Measurements from ENCODE around the gene PHC2.
A peak's percentile ranks its signal among the peaks of the same experiment; 100 is the strongest.
"Not testable (repeated sequence)": the region's sequence is repeated elsewhere in the genome, so short reads cannot be mapped to it uniquely, and the experiment has no call there.

Gene PHC2

DNA sequence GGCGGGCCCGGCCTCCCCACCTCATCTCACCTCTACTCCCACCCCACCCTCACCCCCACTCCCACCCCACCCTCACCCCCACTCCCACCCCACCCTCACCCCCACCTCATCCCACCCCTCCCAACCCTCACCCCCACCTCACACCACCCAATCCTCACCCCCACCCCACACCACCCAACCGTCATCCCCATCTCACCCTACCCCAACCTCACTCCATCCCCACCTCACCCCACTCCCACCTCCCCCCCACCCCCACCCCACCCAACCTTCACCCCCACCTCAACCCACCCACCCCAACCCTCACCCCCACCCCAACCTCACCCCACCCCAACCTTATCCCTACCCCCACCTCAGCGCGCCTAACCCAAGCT, 123.4 kb downstream of the PHC2 start:
- DNase-seq, result no peak

GRCh38 chr1:33306653-33307493, 124.0 kb downstream of the PHC2 start:
- DNase-seq, result no peak

DNA sequence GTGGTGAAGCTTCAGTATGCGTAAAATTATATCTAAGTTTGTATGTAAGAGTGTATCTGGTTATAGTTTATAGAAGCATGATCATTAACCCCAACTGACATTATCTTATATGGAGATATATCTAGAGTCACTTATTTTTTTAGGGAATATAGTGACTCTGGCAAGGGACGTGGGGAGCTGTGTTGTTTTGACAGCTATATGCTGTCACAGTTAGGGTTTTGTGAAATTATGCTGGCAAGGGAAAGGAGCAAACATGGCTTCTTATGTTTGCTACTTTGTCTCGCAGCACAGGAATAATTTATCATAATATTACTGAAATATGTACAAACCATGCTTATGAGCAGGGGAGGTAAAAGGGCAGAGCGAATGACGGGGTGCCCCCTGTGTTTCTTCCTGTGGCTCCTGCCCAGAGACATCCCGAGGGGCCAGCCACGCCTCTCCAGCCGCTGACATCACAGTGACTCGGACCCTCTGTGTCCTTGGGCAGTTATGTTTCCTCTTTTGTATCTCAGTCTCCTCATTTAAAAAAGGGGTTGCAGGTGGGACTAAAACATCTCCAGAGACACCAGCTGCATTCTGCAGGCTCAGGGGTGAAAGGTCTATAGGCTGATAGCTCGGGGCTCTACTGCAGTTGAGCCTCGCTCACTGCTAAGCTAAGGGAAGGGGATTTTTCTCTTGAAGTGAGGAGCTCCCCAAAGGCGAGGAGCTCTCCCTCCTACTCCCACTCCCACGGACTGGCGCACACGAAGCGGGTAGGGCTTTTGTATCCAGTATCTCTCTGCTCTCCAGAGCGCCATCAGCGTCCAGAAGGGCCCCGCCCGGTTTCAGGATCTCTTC, 124.9 kb downstream of the PHC2 start:
- DNase-seq, result no peak

DNA sequence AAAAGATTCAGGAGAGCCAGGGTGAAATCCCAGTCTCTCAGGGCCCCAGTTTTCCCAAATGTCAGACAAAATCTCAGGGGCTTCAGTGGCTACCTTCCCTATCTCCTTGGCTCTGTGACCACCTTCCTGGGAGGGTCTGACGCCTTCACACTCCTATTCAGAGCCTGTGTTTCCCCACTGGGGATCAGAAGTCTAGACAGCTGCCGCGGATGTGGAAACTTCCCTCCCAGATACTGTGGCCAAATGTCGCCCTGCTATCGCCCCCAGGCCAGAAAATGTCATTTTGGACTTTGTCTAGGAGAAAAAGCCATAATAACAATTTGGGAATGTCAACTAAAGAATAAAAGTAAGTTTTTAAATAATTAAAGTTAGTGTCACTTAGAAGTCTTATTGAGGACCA, 125.9 kb downstream of the PHC2 start:
- no peak for DNase-seq

GRCh38 chr1:33302325-33302724, 128.6 kb downstream of the PHC2 start:
- DNase-seq, result no peak

- no peak for DNase-seq
These were observed 129.5 kb downstream of the PHC2 start for GRCh38 chr1:33301273-33301984.

- DNase-seq, result peak; percentile 80
These were observed 130.2 kb downstream of the PHC2 start for GRCh38 chr1:33300673-33301072.

DNA sequence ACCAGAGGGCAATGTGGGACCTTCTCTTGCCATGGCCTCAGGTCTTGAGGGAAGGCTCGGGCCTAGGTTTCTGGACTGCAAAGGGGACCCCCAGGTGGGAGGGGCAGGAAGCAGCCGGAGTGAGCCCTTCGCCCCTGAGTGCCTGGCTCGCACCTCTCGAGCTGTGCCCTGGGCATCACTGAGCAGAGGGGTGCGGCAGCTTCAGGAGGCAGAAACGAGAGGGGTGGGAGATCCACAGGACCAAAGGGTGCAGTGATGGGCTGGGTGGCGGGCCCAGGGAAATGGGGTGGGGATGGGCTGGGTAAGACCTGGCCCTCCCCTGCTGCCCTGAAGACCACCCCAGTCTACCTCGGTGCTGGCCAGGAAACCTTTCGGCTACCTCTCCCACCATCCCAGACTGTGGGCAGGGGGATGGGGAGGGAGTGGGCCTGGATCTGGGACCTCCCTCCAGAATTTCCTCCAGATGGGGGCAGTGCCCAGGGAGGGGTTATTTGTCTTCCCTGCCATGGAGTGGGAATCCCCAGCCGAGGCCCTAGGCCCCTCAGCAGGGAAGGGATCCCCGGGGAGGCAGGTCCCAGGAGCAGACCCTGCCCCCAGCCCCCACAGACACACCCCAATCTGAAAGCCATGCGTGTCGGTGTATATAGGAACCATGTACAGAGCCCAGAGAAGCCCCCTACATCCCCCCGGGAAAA, 131.3 kb downstream of the PHC2 start:
- no peak for DNase-seq

- no peak for DNase-seq
These were observed 132.1 kb downstream of the PHC2 start for GRCh38 chr1:33298623-33299277.

- no peak for DNase-seq
These were observed 132.8 kb downstream of the PHC2 start for GRCh38 chr1:33297911-33298622.

DNA sequence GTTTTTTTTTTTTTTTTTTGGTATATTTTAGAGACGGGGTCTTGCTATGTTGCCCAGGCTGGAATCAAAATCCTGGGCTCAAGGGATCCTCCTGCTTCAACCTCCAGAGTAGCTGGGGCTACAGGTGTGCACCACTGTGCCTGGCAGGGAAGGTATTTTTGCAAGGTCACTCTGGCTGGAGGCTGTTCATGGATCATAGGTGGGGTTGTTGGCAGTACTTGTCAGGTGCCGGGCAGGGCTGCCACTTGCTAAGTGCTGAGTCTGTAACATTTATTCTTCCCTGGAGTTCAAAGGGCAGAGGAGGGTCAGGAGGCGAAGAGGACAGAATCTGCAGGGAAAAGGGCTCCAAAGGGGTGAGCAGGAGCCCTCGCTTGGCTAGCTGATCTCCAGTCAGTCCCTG, 134.1 kb downstream of the PHC2 start:
- DNase-seq, result no peak

DNA sequence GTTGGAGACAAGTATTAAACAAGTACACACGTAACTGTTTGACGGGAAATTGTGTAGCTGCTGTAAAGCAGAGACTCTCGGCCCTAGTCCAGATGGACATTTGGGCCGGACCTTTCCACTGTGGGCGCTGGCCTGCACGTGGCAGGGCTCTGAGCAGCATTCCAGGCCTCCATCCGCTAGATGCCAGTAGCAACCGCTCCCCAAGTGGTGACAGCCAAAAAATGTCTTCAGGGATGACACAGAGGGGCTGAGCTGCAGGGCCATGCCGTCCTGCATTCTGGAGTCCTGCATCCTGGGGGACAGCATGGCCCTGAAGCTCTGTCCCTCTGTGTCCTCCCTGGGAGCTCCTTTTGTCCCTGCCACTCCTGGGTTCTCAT, 134.8 kb downstream of the PHC2 start:
- DNase-seq, result no peak

- peak; percentile 64 for DNase-seq
These were observed 135.3 kb downstream of the PHC2 start for GRCh38 chr1:33295450-33296081.

- no peak for DNase-seq
These were observed 135.9 kb downstream of the PHC2 start for GRCh38 chr1:33295023-33295422.

DNA sequence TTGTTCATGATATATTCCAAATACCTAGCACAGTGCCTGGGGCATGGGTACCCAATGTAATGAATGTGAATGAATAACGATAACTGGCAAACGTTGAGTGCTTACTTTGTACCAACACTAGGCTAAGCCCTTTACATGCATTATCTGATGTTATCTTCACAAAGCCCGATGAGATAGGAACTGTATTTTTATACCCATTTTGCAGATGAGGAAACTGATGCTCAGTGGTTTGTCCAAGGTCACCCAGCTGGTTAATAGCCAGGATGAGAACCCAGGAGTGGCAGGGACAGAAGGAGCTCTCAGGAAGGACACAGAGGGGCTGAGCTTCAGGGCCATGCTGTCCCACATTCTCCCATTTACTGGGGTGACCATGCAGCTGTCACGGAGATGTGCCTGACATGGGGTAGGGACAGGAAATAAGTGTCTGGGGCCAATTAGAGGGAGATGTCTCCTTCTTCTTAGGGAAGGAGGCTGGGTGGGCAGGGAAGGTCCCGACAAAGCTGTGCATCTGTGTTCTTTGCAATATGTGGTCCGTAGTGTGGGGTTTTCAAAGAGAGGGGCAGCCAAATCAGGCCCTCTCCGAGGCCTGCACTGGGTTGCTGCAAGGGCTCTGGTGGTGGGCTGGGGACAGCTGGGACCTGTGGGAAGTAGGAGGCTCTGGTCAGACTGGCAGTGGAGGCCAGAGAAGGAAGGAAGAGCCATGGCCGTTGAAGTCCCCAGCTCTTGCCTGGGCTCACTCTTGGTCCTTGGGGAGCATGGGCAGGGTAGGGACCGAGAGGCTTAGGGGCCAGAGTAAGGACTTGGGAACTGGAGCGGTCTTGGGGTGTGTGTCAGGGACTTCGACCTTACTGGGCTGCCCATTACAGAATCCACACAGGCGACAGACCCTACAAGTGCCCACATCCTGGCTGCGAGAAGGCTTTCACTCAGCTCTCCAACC, 136.6 kb downstream of the PHC2 start:
- no peak for DNase-seq

DNA sequence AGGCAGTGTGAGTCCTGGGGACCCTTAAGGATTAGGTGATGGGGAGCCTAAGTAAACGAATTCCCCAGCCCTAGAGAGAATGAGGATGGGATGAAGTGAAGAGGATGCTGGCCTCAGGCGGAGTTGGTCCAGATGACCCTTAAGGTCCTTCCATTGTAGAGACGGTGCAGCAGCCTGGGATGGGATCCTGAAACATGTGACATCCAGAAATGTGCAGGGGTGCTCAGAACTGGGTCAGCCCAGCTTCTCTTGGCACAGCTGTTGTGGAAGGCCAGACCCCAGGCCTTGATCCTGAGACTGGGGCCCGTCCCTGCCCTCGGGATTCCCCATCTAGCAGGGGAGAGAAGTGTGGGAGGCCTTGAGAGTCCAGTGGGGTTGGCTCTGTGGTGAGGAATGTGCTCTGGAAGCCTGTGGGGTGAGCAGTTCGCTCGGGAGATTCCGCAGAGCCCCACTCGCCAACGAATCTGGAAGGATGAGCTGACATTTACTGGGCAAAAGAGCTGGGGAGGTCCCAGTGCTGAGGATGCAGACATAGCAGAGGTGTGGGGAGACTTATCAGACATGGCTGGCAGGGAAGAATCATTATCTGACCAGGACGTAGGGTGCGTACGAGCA, 138.1 kb downstream of the PHC2 start:
- no peak for DNase-seq

- not testable (repeated sequence) for DNase-seq
These were observed 140.3 kb downstream of the PHC2 start for GRCh38 chr1:33290615-33291014.

DNA sequence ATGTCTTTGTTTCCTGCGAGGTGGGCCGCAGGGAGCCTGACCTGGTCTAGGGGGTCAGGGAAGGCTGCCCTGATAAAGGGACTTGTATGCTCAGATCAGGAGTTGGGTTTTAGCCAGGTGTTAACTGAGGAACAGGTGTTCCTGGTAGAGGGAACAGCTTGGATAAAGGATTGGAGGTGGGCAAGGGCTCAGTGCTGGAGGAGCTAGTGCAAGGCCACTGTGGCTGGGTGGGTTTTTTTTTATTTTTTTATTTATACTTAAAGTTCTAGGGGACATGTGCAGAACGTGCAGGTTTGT, 141.1 kb downstream of the PHC2 start:
- DNase-seq, result no peak

- DNase-seq, result no peak
These were observed 141.7 kb downstream of the PHC2 start for GRCh38 chr1:33288976-33289857.

Measured in DMS79 (cell line).